Spinal cord (tissue), 10 donors: ENCODE results near the gene LUM. TPM values are rescaled to one million over a fixed set of nuclear protein-coding genes. Genes with fewer than 3 reads are reported as not detected.

Experiments
- DNase-seq, 6 donors: peaks; one replicate each; pipeline versions ENCODE4 v3.0.0 to v3.0.0-alpha.2; 2013 to 2015; ENCODE audit warnings: low spot score in 6 of 6, low read depth in 4 of 6
- H3K27ac ChIP-seq: one replicate; pipeline ENCODE4 v1.5.1; 2013; ENCODE audit warnings: low read depth, low read length, control low read depth
- H3K27me3 ChIP-seq: one replicate; pipeline ENCODE4 v1.6.1; 2013; ENCODE audit warnings: low read length; ENCODE audit not compliant: control insufficient read depth, insufficient read depth
- H3K36me3 ChIP-seq: one replicate; pipeline ENCODE4 v1.6.1; 2013; ENCODE audit warnings: low read length; ENCODE audit not compliant: control insufficient read depth, insufficient read depth
- H3K4me1 ChIP-seq: one replicate; pipeline ENCODE4 v1.6.1; 2013; ENCODE audit warnings: low read length; ENCODE audit not compliant: control insufficient read depth, insufficient read depth
- H3K4me3 ChIP-seq: one replicate; pipeline ENCODE4 v1.5.1; 2013; ENCODE audit warnings: low read depth, low read length, control low read depth
- H3K9me3 ChIP-seq: one replicate; pipeline ENCODE4 v1.6.1; 2013; ENCODE audit warnings: low read length; ENCODE audit not compliant: control insufficient read depth, insufficient read depth
- WGBS: methylation state at CpG from one replicate; pipeline ENCODE4 v1.1.5; 2013; ENCODE audit warnings: missing lambda C conversion rate; ENCODE audit not compliant: insufficient coverage; 5-methylcytosine and 5-hydroxymethylcytosine counted together
- polyA plus RNA-seq, 2 donors: library from polyadenylated mRNA; unstranded; fragments of 120-200 nt; gene quantifications; one replicate each; pipeline ENCODE4 v1.2.1, GENCODE V29; 2013; ENCODE audit not compliant: insufficient read length in 2 of 2
- total RNA-seq, 2 donors: library from RNA; depleted of rRNA in 1 of 2; stranded (reverse); fragments of 120-200 nt in 1 of 2; fragments of >200 nt in 1 of 2; gene quantifications; one replicate each; pipeline versions ENCODE4 v1.2.3 to v1.2.4, GENCODE V29; 2013 to 2014
- donor health status: healthy.

Gene LUM
- total and polyA plus RNA-seq, 4 donors: 31.3 to 141 (median 84.5) TPM

- Histone ChIP-seq H3K4me1 (no peaks in the 10 kb centered on the region), H3K4me3 (no peak overlapping the region), H3K27ac (no peak overlapping the region), H3K27me3 (no peaks in the 10 kb centered on the region), H3K36me3 (no peaks in the 10 kb centered on the region), H3K9me3 (no peaks in the 10 kb centered on the region)
- DNase-seq: no peak
- WGBS: 60% methylated on average over 1 of the region's 6 CpGs
Observed at GRCh38 chr12:91113621-91114020, 2.3 kb upstream of the LUM start.

GRCh38 chr12:91110311-91110924 is 876 bp downstream of the LUM start:
- no peaks in the 10 kb centered on the region for H3K9me3 ChIP-seq
- no peaks in the 10 kb centered on the region for H3K4me1 ChIP-seq
- H3K36me3 ChIP-seq: no peaks in the 10 kb centered on the region
- no peaks in the 10 kb centered on the region for H3K27me3 ChIP-seq
- H3K4me3 ChIP-seq: peak overlapping the region; percentile 18
- H3K27ac ChIP-seq: no peak overlapping the region
- no peak for DNase-seq
- WGBS: 86% methylated on average over 1 of the region's 5 CpGs

- no peaks in the 10 kb centered on the region for H3K27me3 ChIP-seq
- no peaks in the 10 kb centered on the region for H3K4me1 ChIP-seq
- no peaks in the 10 kb centered on the region for H3K9me3 ChIP-seq
- no CpG with 5 or more reads among the region's 2 CpGs for WGBS
- no peaks in the 10 kb centered on the region for H3K36me3 ChIP-seq
- no peak for DNase-seq
- peak overlapping the region; percentile 18 for H3K4me3 ChIP-seq
- H3K27ac ChIP-seq: peak overlapping the region; percentile 13
Observed at GRCh38 chr12:91109581-91110310, 1.5 kb downstream of the LUM start.

GRCh38 chr12:91109148-91109564 is 2.1 kb downstream of the LUM start:
- no peak overlapping the region for H3K27ac ChIP-seq

GRCh38 chr12:91108196-91108755 is 3.0 kb downstream of the LUM start:
- no peak for DNase-seq
- Histone ChIP-seq H3K4me1 (no peaks in the 10 kb centered on the region), H3K27me3 (no peaks in the 10 kb centered on the region), H3K27ac (no peak overlapping the region), H3K9me3 (no peaks in the 10 kb centered on the region), H3K36me3 (no peaks in the 10 kb centered on the region), H3K4me3 (no peak overlapping the region)
- WGBS: 82% methylated on average over 5 of the region's 5 CpGs

More at GRCh38 chr12:91109148-91109564, 2.1 kb downstream of the LUM start:
- WGBS: no CpG with 5 or more reads among the region's 7 CpGs
- Histone ChIP-seq H3K27me3 (no peaks in the 10 kb centered on the region), H3K9me3 (no peaks in the 10 kb centered on the region), H3K4me1 (no peaks in the 10 kb centered on the region), H3K36me3 (no peaks in the 10 kb centered on the region), H3K4me3 (peak overlapping the region; percentile 18)
- peak in 3 of 6 donors; percentile 5 to 19 (median 15) for DNase-seq

- Histone ChIP-seq H3K4me3 (no peak overlapping the region), H3K9me3 (no peaks in the 10 kb centered on the region), H3K36me3 (no peaks in the 10 kb centered on the region), H3K27me3 (no peaks in the 10 kb centered on the region), H3K4me1 (no peaks in the 10 kb centered on the region), H3K27ac (no peak overlapping the region)
- no peak for DNase-seq
Observed at GRCh38 chr12:91106283-91106682, 5.0 kb downstream of the LUM start.

- no peaks in the 10 kb centered on the region for H3K9me3 ChIP-seq
- no peaks in the 10 kb centered on the region for H3K4me1 ChIP-seq
- no peaks in the 10 kb centered on the region for H3K27me3 ChIP-seq
- no peaks in the 10 kb centered on the region for H3K36me3 ChIP-seq
- no peak overlapping the region for H3K4me3 ChIP-seq
- peak in 1 of 6 donors; percentile 13 for DNase-seq
- no peak overlapping the region for H3K27ac ChIP-seq
- no CpG with 5 or more reads among the region's 5 CpGs for WGBS
Observed at GRCh38 chr12:91105807-91106206, 5.5 kb downstream of the LUM start.

- H3K4me1 ChIP-seq: no peaks in the 10 kb centered on the region
- H3K27me3 ChIP-seq: no peaks in the 10 kb centered on the region
- no peak for DNase-seq
- WGBS: no CpG with 5 or more reads among the region's 1 CpG
- H3K27ac ChIP-seq: no peak overlapping the region
- H3K36me3 ChIP-seq: no peaks in the 10 kb centered on the region
- no peak overlapping the region for H3K4me3 ChIP-seq
- H3K9me3 ChIP-seq: no peaks in the 10 kb centered on the region
Observed at GRCh38 chr12:91104812-91105466, 6.4 kb downstream of the LUM start.

GRCh38 chr12:91103624-91104023 is 7.7 kb downstream of the LUM start:
- Histone ChIP-seq H3K36me3 (no peaks in the 10 kb centered on the region), H3K9me3 (no peaks in the 10 kb centered on the region), H3K4me3 (no peak overlapping the region), H3K27ac (no peak overlapping the region), H3K27me3 (no peaks in the 10 kb centered on the region), H3K4me1 (no peaks in the 10 kb centered on the region)
- DNase-seq: no peak
- no CpG with 5 or more reads among the region's 1 CpG for WGBS
